Activated naive CD8-positive, alpha-beta T cell (primary cell): ENCODE results near the gene TCEANC2.
"Not testable (repeated sequence)": the region's sequence is repeated elsewhere in the genome, so short reads cannot be mapped to it uniquely, and the experiment has no call there.

ENCODE experiments used
- H3K27ac Mint-ChIP-seq: one replicate; pipeline ENCODE4 v1.8.0; 2021; ENCODE audit warnings: mixed read lengths
- H3K27me3 Mint-ChIP-seq: one replicate; pipeline ENCODE4 v1.8.0; 2021; ENCODE audit warnings: mixed read lengths
- H3K36me3 Mint-ChIP-seq: one replicate; pipeline ENCODE4 v1.8.0; 2021; ENCODE audit warnings: mixed read lengths
- H3K4me1 Mint-ChIP-seq: one replicate; pipeline ENCODE4 v1.8.0; 2021; ENCODE audit warnings: low read depth, mixed read lengths
- H3K4me3 Mint-ChIP-seq: one replicate; pipeline ENCODE4 v1.8.0; 2021; ENCODE audit warnings: mild to moderate bottlenecking, mixed read lengths
- H3K9me3 Mint-ChIP-seq: one replicate; pipeline ENCODE4 v1.8.0; 2021; ENCODE audit warnings: low read depth, mixed read lengths

Gene TCEANC2

DNA sequence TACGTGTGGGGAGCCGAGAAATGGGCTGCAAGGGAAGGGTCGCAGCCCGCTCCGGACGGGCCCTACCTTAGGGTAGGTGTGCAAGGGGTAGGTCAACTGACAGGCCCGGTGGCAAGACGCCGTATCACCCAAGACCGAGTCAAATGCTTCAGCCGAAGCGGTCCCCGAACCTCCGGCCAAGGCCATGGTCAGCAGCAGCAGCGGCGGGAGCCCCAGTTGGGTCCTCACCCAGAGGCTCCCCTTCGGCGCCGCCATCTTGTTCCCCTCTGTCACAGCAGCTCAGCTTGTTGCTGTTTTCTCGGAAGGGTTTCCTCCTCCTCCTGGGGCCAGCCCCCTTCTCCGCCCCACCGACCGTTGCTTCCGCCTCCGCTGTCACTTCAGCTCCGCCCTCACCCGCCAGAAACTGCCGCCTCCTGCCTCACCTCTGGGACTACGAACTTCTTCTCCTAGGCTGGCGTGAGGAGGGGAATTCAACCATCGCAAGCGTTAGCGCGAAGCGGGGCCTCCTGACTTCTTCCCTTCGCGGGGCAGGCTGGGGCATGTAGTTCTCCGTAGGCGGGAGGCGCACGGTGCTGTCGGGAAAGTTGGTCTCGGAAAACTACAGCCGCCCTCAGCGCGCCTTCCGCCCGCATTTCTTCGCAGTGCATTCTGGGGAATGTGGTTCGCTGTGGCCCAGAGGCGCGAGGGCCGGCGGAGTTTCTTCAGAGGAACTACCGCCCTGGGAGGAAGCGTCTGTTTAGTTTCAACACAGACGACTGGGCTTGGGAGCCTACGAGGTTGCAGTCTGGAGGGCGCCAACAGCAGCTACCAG lies at the start of gene TCEANC2, which contains the start of gene TMEM59:
TSS of gene TCEANC2 (plus strand) at position 675 of the 811 bp plus-strand sequence. CDS start 815 bp downstream, outside the sequence.
TSS of gene TMEM59 (minus strand) at position 271 of the 811 bp plus-strand sequence. CDS start at position 255, 16 bp downstream.
- Mint-ChIP-seq H3K4me1 (peaks cover 46% of the 10 kb centered on the region), H3K4me3 (no peak within 1 kb of the TSS)

GRCh38 chr1:54003750-54004480 lies 49.5 kb upstream of the TCEANC2 start:
- H3K36me3 Mint-ChIP-seq, H3K4me1 Mint-ChIP-seq, H3K9me3 Mint-ChIP-seq: not testable (repeated sequence)

More for the DNA sequence above, at the start of gene TCEANC2, which contains the start of gene TMEM59:
- Mint-ChIP-seq H3K9me3 (no peaks in the 10 kb centered on the region), H3K36me3 (peaks cover 2% of the 10 kb centered on the region), H3K27me3 (no peaks in the 10 kb centered on the region), H3K27ac (no peak within 1 kb of the TSS)

DNA sequence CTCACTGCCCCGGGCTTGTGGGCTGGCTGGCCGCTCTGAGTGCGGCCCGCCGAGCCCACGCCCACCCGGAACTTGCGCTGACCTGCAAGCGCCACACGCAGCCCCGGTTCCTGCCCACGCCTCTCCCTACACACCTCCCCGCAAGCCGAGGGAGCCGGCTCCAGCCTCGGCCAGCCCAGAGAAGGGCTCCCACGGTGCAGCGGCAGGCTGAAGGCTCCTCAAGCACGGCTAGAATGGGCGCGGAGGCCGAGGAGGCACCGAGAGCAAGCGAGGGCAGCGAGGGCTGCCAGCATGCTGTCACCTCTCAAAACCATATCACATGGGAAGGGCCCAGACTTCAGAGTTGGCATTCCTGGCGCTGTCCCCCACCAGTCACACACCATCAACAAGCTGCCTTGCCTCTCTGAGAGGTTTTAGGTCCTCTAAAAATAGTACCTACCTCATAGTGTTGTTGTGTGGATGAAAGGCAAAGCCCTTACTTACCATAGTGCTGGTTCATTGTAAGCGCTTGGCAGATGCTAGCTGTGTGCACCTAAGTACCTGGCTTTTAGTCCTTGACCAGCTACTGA lies 48.8 kb upstream of the TCEANC2 start:
- Mint-ChIP-seq H3K27ac (no peak overlapping the region), H3K4me3 (no peak overlapping the region), H3K36me3 (no peaks in the 10 kb centered on the region), H3K4me1 (no peaks in the 10 kb centered on the region), H3K9me3 (no peaks in the 10 kb centered on the region), H3K27me3 (no peaks in the 10 kb centered on the region)

More at GRCh38 chr1:54003750-54004480, 49.5 kb upstream of the TCEANC2 start:
- not testable (repeated sequence) for H3K4me3 Mint-ChIP-seq, H3K27ac Mint-ChIP-seq, H3K27me3 Mint-ChIP-seq

DNA sequence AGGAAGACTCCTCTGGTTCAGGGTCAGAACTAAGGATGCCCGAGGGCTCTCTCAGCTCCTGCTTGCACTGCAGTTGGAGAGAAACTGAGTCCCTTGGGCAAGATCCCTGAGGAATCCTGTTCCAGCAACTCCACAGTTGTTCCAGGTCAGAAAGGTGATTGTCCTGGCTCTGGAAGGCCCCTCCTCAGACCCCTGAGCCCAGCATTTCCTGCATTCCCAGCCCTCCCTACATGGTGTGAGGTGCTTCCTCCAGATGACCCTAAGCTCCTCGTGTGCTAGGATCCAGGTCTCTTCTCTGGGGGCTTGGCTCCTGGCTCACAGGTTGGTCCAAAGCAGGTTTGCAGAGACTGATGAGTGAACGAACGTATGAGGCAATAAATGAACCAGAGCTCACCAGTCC lies 46.9 kb upstream of the TCEANC2 start:
- peaks cover 1% of the 10 kb centered on the region for H3K27me3 Mint-ChIP-seq
- no peaks in the 10 kb centered on the region for H3K36me3 Mint-ChIP-seq
- no peaks in the 10 kb centered on the region for H3K4me1 Mint-ChIP-seq
- no peaks in the 10 kb centered on the region for H3K9me3 Mint-ChIP-seq
- no peak overlapping the region for H3K4me3 Mint-ChIP-seq
- no peak overlapping the region for H3K27ac Mint-ChIP-seq

DNA sequence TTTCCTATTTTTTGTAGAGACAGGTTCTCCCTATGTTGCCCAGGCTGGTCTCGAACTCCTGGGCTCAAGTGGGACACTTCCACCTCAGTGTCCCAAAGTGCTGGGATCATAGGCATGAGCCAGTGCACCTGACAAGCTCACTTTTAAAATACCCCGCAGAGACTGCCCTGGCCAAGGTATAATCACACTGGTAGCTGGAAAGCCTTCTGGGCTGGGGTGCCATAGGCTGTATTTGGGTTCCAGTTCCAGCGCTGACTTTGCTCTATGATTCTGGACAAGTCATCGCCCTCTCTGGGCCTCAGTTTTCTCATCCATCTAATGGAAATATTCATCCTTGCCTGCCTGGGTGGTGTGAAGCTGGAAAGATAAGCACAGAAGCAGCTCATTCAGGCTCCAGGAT lies 45.8 kb upstream of the TCEANC2 start:
- no peaks in the 10 kb centered on the region for H3K36me3 Mint-ChIP-seq
- H3K9me3 Mint-ChIP-seq: no peaks in the 10 kb centered on the region
- H3K4me1 Mint-ChIP-seq: no peaks in the 10 kb centered on the region
- no peak overlapping the region for H3K27ac Mint-ChIP-seq
- peaks cover 4% of the 10 kb centered on the region for H3K27me3 Mint-ChIP-seq
- H3K4me3 Mint-ChIP-seq: no peak overlapping the region

GRCh38 chr1:54008876-54009275 lies 44.5 kb upstream of the TCEANC2 start:
- H3K9me3 Mint-ChIP-seq: no peaks in the 10 kb centered on the region
- H3K27me3 Mint-ChIP-seq: peaks cover 7% of the 10 kb centered on the region
- H3K27ac Mint-ChIP-seq: no peak overlapping the region
- H3K4me3 Mint-ChIP-seq: no peak overlapping the region
- H3K36me3 Mint-ChIP-seq: no peaks in the 10 kb centered on the region
- H3K4me1 Mint-ChIP-seq: no peaks in the 10 kb centered on the region

- H3K36me3 Mint-ChIP-seq: no peaks in the 10 kb centered on the region
- H3K9me3 Mint-ChIP-seq: no peaks in the 10 kb centered on the region
- no peak overlapping the region for H3K4me3 Mint-ChIP-seq
- peaks cover 7% of the 10 kb centered on the region for H3K27me3 Mint-ChIP-seq
- H3K27ac Mint-ChIP-seq: no peak overlapping the region
- no peaks in the 10 kb centered on the region for H3K4me1 Mint-ChIP-seq
Measured at GRCh38 chr1:54009406-54009805, 44.0 kb upstream of the TCEANC2 start.

- H3K4me1 Mint-ChIP-seq: no peaks in the 10 kb centered on the region
- peaks cover 7% of the 10 kb centered on the region for H3K27me3 Mint-ChIP-seq
- no peaks in the 10 kb centered on the region for H3K36me3 Mint-ChIP-seq
- H3K9me3 Mint-ChIP-seq: no peaks in the 10 kb centered on the region
- no peak overlapping the region for H3K27ac Mint-ChIP-seq
- H3K4me3 Mint-ChIP-seq: no peak overlapping the region
Measured at GRCh38 chr1:54010415-54011117, 42.8 kb upstream of the TCEANC2 start.

DNA sequence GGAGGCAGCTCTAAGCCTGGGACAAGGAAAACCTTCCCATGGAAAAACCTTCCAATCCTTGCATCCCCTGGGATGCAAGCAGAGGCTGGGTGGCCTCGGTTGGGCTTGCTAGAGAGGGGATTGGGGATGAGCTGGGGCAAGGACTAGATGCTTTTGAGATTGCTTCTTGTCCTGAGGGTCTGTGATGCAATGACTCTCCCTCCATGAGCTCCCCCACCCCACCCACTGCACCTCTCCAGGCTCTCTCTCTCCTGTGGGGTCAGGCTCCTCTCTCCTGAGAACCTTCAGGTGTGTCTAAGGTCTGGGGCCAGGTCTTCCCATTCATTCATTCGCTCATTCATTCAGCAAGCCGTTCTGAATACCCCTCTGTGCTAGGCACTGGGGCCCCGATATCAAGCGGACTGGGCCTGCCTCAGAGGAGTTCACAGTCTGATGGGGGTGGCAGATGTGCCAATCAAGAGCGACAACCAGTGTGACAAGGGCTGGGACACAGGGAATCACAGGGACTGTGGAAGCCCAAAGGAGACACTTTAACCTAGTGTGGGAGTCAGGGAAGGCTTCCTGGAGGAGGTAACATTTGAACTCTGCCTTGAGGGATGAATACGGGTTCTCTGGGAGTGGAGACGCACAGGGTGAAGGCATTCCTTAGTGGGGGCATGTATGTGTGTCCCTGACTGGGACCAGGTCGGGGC lies 41.9 kb upstream of the TCEANC2 start:
- H3K4me1 Mint-ChIP-seq: no peaks in the 10 kb centered on the region
- no peak overlapping the region for H3K4me3 Mint-ChIP-seq
- no peaks in the 10 kb centered on the region for H3K36me3 Mint-ChIP-seq
- no peaks in the 10 kb centered on the region for H3K9me3 Mint-ChIP-seq
- H3K27me3 Mint-ChIP-seq: peaks cover 7% of the 10 kb centered on the region
- H3K27ac Mint-ChIP-seq: no peak overlapping the region

DNA sequence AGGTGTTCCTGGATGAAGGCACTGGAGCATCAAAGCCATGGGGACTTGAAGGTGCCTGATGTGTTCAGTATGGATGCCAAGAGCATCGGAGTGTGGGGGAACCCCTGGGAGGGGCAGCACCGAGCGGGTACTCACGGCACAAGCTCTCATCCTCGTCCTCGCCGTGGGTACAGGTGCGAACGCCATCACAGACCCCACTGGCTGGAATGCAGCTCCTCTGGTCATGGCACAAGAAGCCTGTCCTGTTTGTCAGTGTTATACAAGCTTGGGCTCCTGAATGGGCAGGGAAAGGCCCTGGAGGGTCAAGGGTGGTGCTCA lies 41.4 kb upstream of the TCEANC2 start:
- Mint-ChIP-seq H3K9me3 (no peaks in the 10 kb centered on the region), H3K27ac (no peak overlapping the region), H3K36me3 (no peaks in the 10 kb centered on the region), H3K4me3 (no peak overlapping the region), H3K27me3 (peaks cover 7% of the 10 kb centered on the region), H3K4me1 (no peaks in the 10 kb centered on the region)

- Mint-ChIP-seq H3K4me3 (no peak overlapping the region), H3K27me3 (peaks cover 7% of the 10 kb centered on the region), H3K27ac (no peak overlapping the region), H3K36me3 (no peaks in the 10 kb centered on the region), H3K9me3 (no peaks in the 10 kb centered on the region), H3K4me1 (no peaks in the 10 kb centered on the region)
Measured at GRCh38 chr1:54012863-54013262, 40.5 kb upstream of the TCEANC2 start.

DNA sequence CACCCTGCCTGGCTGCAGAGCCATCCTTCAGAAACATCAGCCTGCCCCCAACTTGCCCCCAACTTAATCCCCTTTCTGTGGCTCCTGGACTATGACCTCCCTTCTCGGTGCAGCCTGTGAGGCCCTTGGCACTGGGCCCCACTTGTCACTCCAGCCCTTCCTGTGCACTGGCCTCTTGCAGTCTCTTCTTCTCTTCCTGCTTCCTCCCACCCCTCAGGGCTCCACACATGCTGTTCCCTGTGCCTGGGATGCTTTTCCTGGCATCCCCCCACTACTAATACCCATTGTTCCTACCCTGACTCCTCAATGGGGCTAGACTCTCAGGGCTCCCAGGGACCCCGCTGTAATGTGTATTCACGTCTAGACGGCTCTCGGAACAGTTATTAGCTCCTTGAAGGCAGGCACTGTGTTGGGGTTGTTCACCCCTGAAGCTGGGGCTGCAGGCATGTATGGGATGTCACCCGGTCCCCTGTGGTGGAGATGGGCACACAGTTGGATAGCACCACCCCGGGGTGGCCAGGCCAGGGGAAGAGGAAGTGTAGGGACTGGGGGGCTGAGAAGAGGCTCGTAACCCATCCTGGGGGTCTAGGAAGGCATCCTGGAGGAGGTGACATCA lies 39.9 kb upstream of the TCEANC2 start:
- H3K36me3 Mint-ChIP-seq: no peaks in the 10 kb centered on the region
- H3K4me3 Mint-ChIP-seq: no peak overlapping the region
- H3K27ac Mint-ChIP-seq: no peak overlapping the region
- H3K9me3 Mint-ChIP-seq: no peaks in the 10 kb centered on the region
- no peaks in the 10 kb centered on the region for H3K4me1 Mint-ChIP-seq
- peaks cover 7% of the 10 kb centered on the region for H3K27me3 Mint-ChIP-seq

- Mint-ChIP-seq H3K27ac (no peak overlapping the region), H3K9me3 (no peaks in the 10 kb centered on the region), H3K27me3 (peaks cover 7% of the 10 kb centered on the region), H3K36me3 (no peaks in the 10 kb centered on the region), H3K4me3 (no peak overlapping the region), H3K4me1 (no peaks in the 10 kb centered on the region)
Measured at GRCh38 chr1:54014009-54014629, 39.3 kb upstream of the TCEANC2 start.
